Endothelial cell of umbilical vein (primary cell): ENCODE data around the gene NIT2. TPM values are rescaled to one million over a fixed set of nuclear protein-coding genes. Genes with fewer than 3 reads are reported as not detected.

Source experiments
- BruUV-seq: library from RNA; stranded (reverse); fragments of 400-500 nt; replicated peaks from 2 replicates; lab custom pipeline; 2021; lab: Mats Ljungman, UMichigan
- CTCF ChIA-PET: fragments of 300-600, 350-600 bp; sonication (Branson Sonifier 250); formaldehyde crosslinking; loops from one replicate; lab custom pipeline; 2021; ENCODE audit warnings: antibody characterized with exemption, inconsistent platforms; lab: Charles Lee
- POLR2A ChIA-PET: fragments of 300-600, 350-600 bp; sonication (Branson Sonifier 250); formaldehyde crosslinking; loops from one replicate; lab custom pipeline; 2021; ENCODE audit warnings: antibody characterized with exemption, inconsistent platforms; lab: Charles Lee
- DNase-seq: peaks from one replicate; pipeline ENCODE4 v3.0.0-alpha.2; 2011; ENCODE audit warnings: low read depth, low spot score
- FAIRE-seq: peaks from 2 replicates; lab custom pipeline; 2011; peaks lifted over from hg19 to GRCh38; lab: Jason Lieb, UNC
- H2AFZ ChIP-seq: 2 replicates; pipeline ENCODE4 v1.6.0; 2012; ENCODE audit warnings: low read depth, low read length, control low read depth, inconsistent platforms
- H3K27ac ChIP-seq: 2 replicates; pipeline ENCODE4 v1.5.1; 2011; ENCODE audit warnings: low read depth, mild to moderate bottlenecking, control low read depth, low read length, moderate library complexity; ENCODE audit not compliant: insufficient read depth
- H3K27me3 ChIP-seq, 2 experiments: 2 replicates each; pipeline versions ENCODE4 v1.6.0 to v1.6.1; 2011; ENCODE audit warnings: low read length in 2 of 2, mixed read lengths in 1 of 2; ENCODE audit not compliant: control insufficient read depth in 2 of 2, insufficient read depth in 2 of 2
- H3K36me3 ChIP-seq, 2 experiments: 2 replicates in 1 of 2; 3 replicates in 1 of 2; pipeline ENCODE4 v1.5.1; 2011; ENCODE audit warnings: low read length in 2 of 2, mild to moderate bottlenecking in 1 of 2, moderate library complexity in 1 of 2; ENCODE audit not compliant: control insufficient read depth in 2 of 2, insufficient read depth in 2 of 2; ENCODE audit errors: extremely low read depth in 1 of 2
- H3K4me1 ChIP-seq: 3 replicates; pipeline ENCODE4 v1.5.1; 2011; ENCODE audit warnings: mild to moderate bottlenecking, low read length; ENCODE audit not compliant: control insufficient read depth, insufficient read depth; ENCODE audit errors: extremely low read depth
- H3K4me2 ChIP-seq: 2 replicates; pipeline ENCODE4 v1.6.1; 2011; ENCODE audit warnings: low read length, control low read depth, mixed read lengths; ENCODE audit not compliant: insufficient read depth
- H3K4me3 ChIP-seq, 3 experiments: fragments of 200-600 bp in 1 of 3; sonication (generic), shearing (Covaris generic) in 1 of 3; replicated peaks in 1 of 3; 2 replicates each; pipeline ENCODE4 v1.5.1; 2011 to 2016; ENCODE audit warnings: control low read depth in 3 of 3, low read length in 3 of 3, mild to moderate bottlenecking in 2 of 3, inconsistent platforms in 1 of 3, low read depth in 1 of 3, moderate library complexity in 1 of 3; ENCODE audit not compliant: insufficient read depth in 1 of 3
- H3K79me2 ChIP-seq: 2 replicates; pipeline ENCODE4 v1.6.0; 2012; ENCODE audit warnings: low read length, inconsistent platforms; ENCODE audit not compliant: control insufficient read depth, insufficient read depth
- H3K9ac ChIP-seq: replicated peaks from 2 replicates; pipeline ENCODE3; 2011; ENCODE audit warnings: low read length, control low read depth; ENCODE audit not compliant: insufficient read depth; ENCODE audit errors: extremely low read depth
- H3K9me1 ChIP-seq: replicated peaks from 3 replicates; pipeline ENCODE4 v1.6.0; 2011; ENCODE audit warnings: mild to moderate bottlenecking, low read length; ENCODE audit not compliant: control insufficient read depth, insufficient read depth; ENCODE audit errors: extremely low read depth
- H3K9me3 ChIP-seq: replicated peaks from 2 replicates; pipeline ENCODE4 v1.5.1; 2012; ENCODE audit warnings: low read length, inconsistent platforms; ENCODE audit not compliant: control insufficient read depth, insufficient read depth
- H4K20me1 ChIP-seq: replicated peaks from 2 replicates; pipeline ENCODE3; 2011; ENCODE audit warnings: mild to moderate bottlenecking, low read length; ENCODE audit not compliant: control insufficient read depth, insufficient read depth; ENCODE audit errors: extremely low read depth
- CTCF ChIP-seq, 2 donors: IDR thresholded peaks; 1 replicate in 1 of 2; 2 replicates in 1 of 2; pipeline ENCODE4 v1.5.1; 2011; ENCODE audit warnings: low read length in 2 of 2, mild to moderate bottlenecking in 2 of 2, moderate library complexity in 2 of 2, control low read depth in 1 of 2, inconsistent platforms in 1 of 2, low read depth in 1 of 2; ENCODE audit not compliant: insufficient read depth in 1 of 2; ENCODE audit errors: extremely low read depth in 1 of 2
- EZH2 ChIP-seq: IDR thresholded peaks from 2 replicates; pipeline ENCODE4 v1.6.1; 2012; ENCODE audit warnings: borderline replicate concordance, low read depth, mild to moderate bottlenecking, moderate library complexity, low read length, inconsistent platforms; ENCODE audit not compliant: severe bottlenecking
- POLR2A ChIP-seq: IDR thresholded peaks from 2 replicates; pipeline ENCODE4 v1.6.1; 2012; ENCODE audit warnings: low read depth, mild to moderate bottlenecking, control low read depth, low read length
- dilution Hi-C: fragments of 300-500 bp; cut with MboI; formaldehyde crosslinking; loops from one replicate; pipeline ENCODE4 v1.15.0; 2019; ENCODE audit warnings: low sequenced_read_pairs; ENCODE audit not compliant: extremely low pct_ligation_motif_present
- intact Hi-C: fragments of 100-400 bp; cut with micrococcal nuclease; formaldehyde crosslinking; loops from one replicate; pipeline ENCODE4 v1.10.0; 2022
- polyA plus RNA-seq, 4 experiments: library from polyadenylated mRNA; depleted of rRNA in 3 of 4; stranded (reverse) in 3 of 4; unstranded in 1 of 4; fragments of >200 nt; gene quantifications; 2 replicates each; pipeline versions ENCODE4 v1.2.1 to v1.2.3, GENCODE V29; 2011 to 2012; ENCODE audit warnings: missing spikeins in 1 of 4
- total RNA-seq: library from RNA; stranded (reverse); gene quantifications from 2 replicates; pipeline ENCODE4 v1.2.3, GENCODE V29; 2021

Gene NIT2
- total and polyA plus RNA-seq, 2 donors (not counting 3 experiments of a cell fraction or from before 2014, with no cell fraction given): 19.4 to 20.5 TPM

- BruUV-seq: no TSS peak
- CTCF ChIA-PET: interaction anchor here (1.1 to 2.2 kb wide), 5 partner anchors 14 to 501 kb away, joined by 3 to 7 read pairs (median 3); no protein-coding TSS in a partner anchor
- POLR2A ChIA-PET: no interaction called here
Measured at GRCh38 chr3:100333051-100333450, 1.5 kb upstream of the NIT2 start.

More at GRCh38 chr3:100333051-100333450, 1.5 kb upstream of the NIT2 start:
- Histone ChIP-seq H3K9me3 (no peaks in the 10 kb centered on the region), H3K9ac (no peak overlapping the region), H3K27me3 (no peaks in the 10 kb centered on the region), H4K20me1 (no peaks in the 10 kb centered on the region), H3K79me2 (no peaks in the 10 kb centered on the region), H3K27ac (no peak overlapping the region), H3K4me1 (peaks cover 10% of the 10 kb centered on the region), H2AFZ (no peak overlapping the region), H3K9me1 (no peaks in the 10 kb centered on the region), H3K36me3 (no peaks in the 10 kb centered on the region), H3K4me2 (no peak overlapping the region), H3K4me3 (no peak overlapping the region)
- no peak for DNase-seq
- TF ChIP-seq EZH2 (no peak), CTCF (IDR thresholded peaks at IDR 0.05; ENCODE audit: extremely low read depth in 1 of 2, insufficient read depth in 1 of 2, low read depth in 1 of 2, low read length in 2 of 2) (no peak), POLR2A (no peak)
- FAIRE-seq: no peak
- dilution Hi-C loops: no loop called here
- intact Hi-C loops: no loop called here
